ENCODE results near the gene NDST1.

Gene NDST1

GRCh38 chr5:150511578-150512367 is 3.8 kb downstream of the NDST1 start:
- H3K79me2 ChIP-seq (ENCODE audit: insufficient read depth, low read length) = no peaks in the 10 kb centered on the region
- H3K27ac ChIP-seq (ENCODE audit: low read depth, low read length, poor library complexity, severe bottlenecking) = no peak overlapping the region
- H4K20me1 ChIP-seq (ENCODE audit: insufficient read depth, low read length) = no peaks in the 10 kb centered on the region
- no peaks in the 10 kb centered on the region for H3K36me3 ChIP-seq (ENCODE audit: insufficient read depth, low read length)
- TF ChIP-seq EZH2 (IDR thresholded peaks at IDR 0.05; ENCODE audit: borderline replicate concordance, low read length) = no peak
- TF ChIP-seq CTCF (IDR thresholded peaks at IDR 0.05; ENCODE audit: low read length) = no peak
- H3K4me3 ChIP-seq (ENCODE audit: low read depth, low read length, poor library complexity, severe bottlenecking) = no peak overlapping the region
- H3F3A ChIP-seq (ENCODE audit: insufficient read depth, low read length) = no peaks in the 10 kb centered on the region
- no peaks in the 10 kb centered on the region for H3K27me3 ChIP-seq (ENCODE audit: insufficient read depth, low read length)
- H2AFZ ChIP-seq (ENCODE audit: low read length) = no peak overlapping the region
- no peaks in the 10 kb centered on the region for H3K4me1 ChIP-seq (ENCODE audit: insufficient read depth, low read length, severe bottlenecking)
- H3K9me2 ChIP-seq (ENCODE audit: low read depth, low read length) = no peaks in the 10 kb centered on the region
- no peaks in the 10 kb centered on the region for H3K9me3 ChIP-seq (ENCODE audit: low read length)
- H3K4me2 ChIP-seq (ENCODE audit: low read length) = no peak overlapping the region
- H3K9ac ChIP-seq (ENCODE audit: low read length) = no peak overlapping the region

- no peaks in the 10 kb centered on the region for H3K9me2 ChIP-seq (ENCODE audit: low read depth, low read length)
- H2AFZ ChIP-seq (ENCODE audit: low read length) = no peak overlapping the region
- no peaks in the 10 kb centered on the region for H3K79me2 ChIP-seq (ENCODE audit: insufficient read depth, low read length)
- TF ChIP-seq CTCF (IDR thresholded peaks at IDR 0.05; ENCODE audit: low read length) (no peak), EZH2 (IDR thresholded peaks at IDR 0.05; ENCODE audit: borderline replicate concordance, low read length) (no peak)
- no peaks in the 10 kb centered on the region for H4K20me1 ChIP-seq (ENCODE audit: insufficient read depth, low read length)
- H3K9ac ChIP-seq (ENCODE audit: low read length) = no peak overlapping the region
- no peaks in the 10 kb centered on the region for H3K9me3 ChIP-seq (ENCODE audit: low read length)
- H3K27me3 ChIP-seq (ENCODE audit: insufficient read depth, low read length) = no peaks in the 10 kb centered on the region
- no peak overlapping the region for H3K4me3 ChIP-seq (ENCODE audit: low read depth, low read length, poor library complexity, severe bottlenecking)
- H3K27ac ChIP-seq (ENCODE audit: low read depth, low read length, poor library complexity, severe bottlenecking) = no peak overlapping the region
- H3K36me3 ChIP-seq (ENCODE audit: insufficient read depth, low read length) = no peaks in the 10 kb centered on the region
- no peaks in the 10 kb centered on the region for H3F3A ChIP-seq (ENCODE audit: insufficient read depth, low read length)
- H3K4me2 ChIP-seq (ENCODE audit: low read length) = no peak overlapping the region
- H3K4me1 ChIP-seq (ENCODE audit: insufficient read depth, low read length, severe bottlenecking) = no peaks in the 10 kb centered on the region
These were observed 4.4 kb downstream of the NDST1 start for GRCh38 chr5:150512368-150512747.

GRCh38 chr5:150513375-150514309 is 5.7 kb downstream of the NDST1 start:
- H3K27ac ChIP-seq (ENCODE audit: low read depth, low read length, poor library complexity, severe bottlenecking) = no peak overlapping the region
- no peak overlapping the region for H3K9ac ChIP-seq (ENCODE audit: low read length)
- H2AFZ ChIP-seq (ENCODE audit: low read length) = no peak overlapping the region
- H3K4me2 ChIP-seq (ENCODE audit: low read length) = no peak overlapping the region
- H3K9me3 ChIP-seq (ENCODE audit: low read length) = no peaks in the 10 kb centered on the region
- no peaks in the 10 kb centered on the region for H3F3A ChIP-seq (ENCODE audit: insufficient read depth, low read length)
- 0 out of 2 replicates have a peak, but pooled peaks cover 4% of the 10 kb centered on the region for H3K27me3 ChIP-seq (ENCODE audit: insufficient read depth, low read length)
- H4K20me1 ChIP-seq (ENCODE audit: insufficient read depth, low read length) = no peaks in the 10 kb centered on the region
- no peaks in the 10 kb centered on the region for H3K36me3 ChIP-seq (ENCODE audit: insufficient read depth, low read length)
- no peak overlapping the region for H3K4me3 ChIP-seq (ENCODE audit: low read depth, low read length, poor library complexity, severe bottlenecking)
- peak; percentile 30; the same call in 1 of the 2 replicates for TF ChIP-seq CTCF (IDR thresholded peaks at IDR 0.05; ENCODE audit: low read length)
- TF ChIP-seq EZH2 (IDR thresholded peaks at IDR 0.05; ENCODE audit: borderline replicate concordance, low read length) = no peak
- H3K79me2 ChIP-seq (ENCODE audit: insufficient read depth, low read length) = no peaks in the 10 kb centered on the region
- H3K9me2 ChIP-seq (ENCODE audit: low read depth, low read length) = no peaks in the 10 kb centered on the region
- peaks cover 4% of the 10 kb centered on the region for H3K4me1 ChIP-seq (ENCODE audit: insufficient read depth, low read length, severe bottlenecking)
